Body of pancreas (tissue), 2 donors: ENCODE measurements around the gene STK31. TPM values are rescaled to one million over a fixed set of nuclear protein-coding genes. Genes with fewer than 3 reads are reported as not detected.

ENCODE experiments used
- total RNA-seq, 2 donors: library from RNA; depleted of rRNA; stranded (reverse); fragments of >200 nt; gene quantifications; one replicate each; pipeline ENCODE4 v1.1.0, GENCODE V29; 2016

STK31 gene
- total RNA-seq, 2 donors from 2014 or later, result 2.3 TPM; not detected in 1

Other genes with a start within 250 kb of the STK31 start
- gene IGF2BP3, start 239.7 kb upstream of the STK31 start, total RNA-seq, result 1 to 10 TPM in 1 of 2 donors, under 1 TPM in 1; 0.33 to 1.3 TPM
- 10 to 100 TPM; 26.2 to 35.6 TPM for gene TRA2A, start 178.2 kb upstream of the STK31 start, total RNA-seq
- gene CCDC126, start 112.8 kb upstream of the STK31 start, total RNA-seq, result 1 to 10 TPM; 5.3 to 8.6 TPM
- gene FAM221A, start 30.0 kb upstream of the STK31 start, total RNA-seq, result 10 to 100 TPM; 14.3 to 29.7 TPM